ENCODE results near the gene ELP4.

ELP4 gene

GRCh38 chr11:31606893-31607292 is 97.3 kb downstream of the ELP4 start:
- Histone ChIP-seq H3K4me3 (ENCODE audit: low read length in 2 of 2) (no peak overlapping the region), H2BK12ac (ENCODE audit: low read length) (no peak overlapping the region), H3K4me1 (ENCODE audit: control insufficient read depth in 2 of 2, insufficient read depth in 1 of 2, low read depth in 1 of 2, low read length in 2 of 2) (peaks cover 0 to under 1% of the 10 kb centered on the region in 2 donors), H3K14ac (ENCODE audit: low read length) (no peak overlapping the region), H2BK120ac (ENCODE audit: low read depth, low read length) (no peak overlapping the region), H3K4me2 (ENCODE audit: insufficient read depth, low read length, poor library complexity, severe bottlenecking) (no peak overlapping the region), H2BK15ac (ENCODE audit: low read length) (no peak overlapping the region), H4K91ac (ENCODE audit: low read depth, low read length, poor library complexity) (no peak overlapping the region), H2BK5ac (ENCODE audit: low read length) (no peak overlapping the region), H3K9ac (ENCODE audit: low read depth, low read length, poor library complexity) (no peak overlapping the region), H2AFZ (ENCODE audit: low read length) (no peak overlapping the region), H3K27me3 (ENCODE audit: control insufficient read depth in 3 of 3, insufficient read depth in 3 of 3, low read depth in 1 of 3, low read length in 3 of 3) (no peaks in the 10 kb centered on the region), H3K18ac (ENCODE audit: low read length) (no peak overlapping the region), H3K9me3 (replicated peaks in 1 of 2; ENCODE audit: control insufficient read depth in 2 of 2, insufficient read depth in 1 of 2, low read depth in 1 of 2, low read length in 2 of 2) (no peaks in the 10 kb centered on the region), H2AK5ac (ENCODE audit: low read depth, low read length) (no peak overlapping the region), H3K4ac (ENCODE audit: low read length) (no peak overlapping the region), H3K36me3 (replicated peaks in 1 of 2; ENCODE audit: control insufficient read depth in 2 of 2, insufficient read depth in 2 of 2, low read length in 2 of 2) (no peaks in the 10 kb centered on the region), H4K8ac (ENCODE audit: low read depth, low read length) (no peak overlapping the region), H3K27ac (replicated peaks; ENCODE audit: low read length) (no peak overlapping the region), H3K79me1 (ENCODE audit: low read depth, low read length) (no peaks in the 10 kb centered on the region), H3K23ac (ENCODE audit: low read depth, low read length, poor library complexity) (no peak overlapping the region)
- DNase-seq (ENCODE audit: low spot score): no peak
- no CpG with 5 or more reads among the region's 2 CpGs for WGBS, 2 donors (ENCODE audit: extremely low coverage in 2 of 2, insufficient read length in 2 of 2, insufficient replicate concordance in 1 of 2)

GRCh38 chr11:31607914-31608313 is 98.3 kb downstream of the ELP4 start:
- Histone ChIP-seq H3K4me3 (ENCODE audit: low read length in 2 of 2) (no peak overlapping the region), H3K4me2 (ENCODE audit: insufficient read depth, low read length, poor library complexity, severe bottlenecking) (no peak overlapping the region), H3K4ac (ENCODE audit: low read length) (no peak overlapping the region), H2BK120ac (ENCODE audit: low read depth, low read length) (no peak overlapping the region), H2AK5ac (ENCODE audit: low read depth, low read length) (no peak overlapping the region), H2BK5ac (ENCODE audit: low read length) (no peak overlapping the region), H3K27ac (replicated peaks; ENCODE audit: low read length) (no peak overlapping the region), H3K79me1 (ENCODE audit: low read depth, low read length) (no peaks in the 10 kb centered on the region), H2BK12ac (ENCODE audit: low read length) (no peak overlapping the region), H4K8ac (ENCODE audit: low read depth, low read length) (no peak overlapping the region), H3K27me3 (ENCODE audit: control insufficient read depth in 3 of 3, insufficient read depth in 3 of 3, low read depth in 1 of 3, low read length in 3 of 3) (no peaks in the 10 kb centered on the region), H3K36me3 (replicated peaks in 1 of 2; ENCODE audit: control insufficient read depth in 2 of 2, insufficient read depth in 2 of 2, low read length in 2 of 2) (no peaks in the 10 kb centered on the region), H4K91ac (ENCODE audit: low read depth, low read length, poor library complexity) (no peak overlapping the region), H2BK15ac (ENCODE audit: low read length) (no peak overlapping the region), H3K9me3 (replicated peaks in 1 of 2; ENCODE audit: control insufficient read depth in 2 of 2, insufficient read depth in 1 of 2, low read depth in 1 of 2, low read length in 2 of 2) (no peaks in the 10 kb centered on the region), H3K14ac (ENCODE audit: low read length) (no peak overlapping the region), H3K18ac (ENCODE audit: low read length) (no peak overlapping the region), H3K23ac (ENCODE audit: low read depth, low read length, poor library complexity) (no peak overlapping the region), H3K4me1 (ENCODE audit: control insufficient read depth in 2 of 2, insufficient read depth in 1 of 2, low read depth in 1 of 2, low read length in 2 of 2) (no peaks in the 10 kb centered on the region), H2AFZ (ENCODE audit: low read length) (no peak overlapping the region), H3K9ac (ENCODE audit: low read depth, low read length, poor library complexity) (no peak overlapping the region)
- WGBS, 2 donors (ENCODE audit: extremely low coverage in 2 of 2, insufficient read length in 2 of 2, insufficient replicate concordance in 1 of 2): no CpG with 5 or more reads among the region's 3 CpGs
- DNase-seq (ENCODE audit: low spot score): no peak

GRCh38 chr11:31608995-31609394 is 99.4 kb downstream of the ELP4 start:
- H2BK120ac ChIP-seq (ENCODE audit: low read depth, low read length): no peak overlapping the region
- H4K91ac ChIP-seq (ENCODE audit: low read depth, low read length, poor library complexity): no peak overlapping the region
- no peaks in the 10 kb centered on the region for H3K27me3 ChIP-seq (ENCODE audit: control insufficient read depth in 3 of 3, insufficient read depth in 3 of 3, low read depth in 1 of 3, low read length in 3 of 3)
- no peak overlapping the region for H3K4me2 ChIP-seq (ENCODE audit: insufficient read depth, low read length, poor library complexity, severe bottlenecking)
- no peak overlapping the region for H3K14ac ChIP-seq (ENCODE audit: low read length)
- DNase-seq (ENCODE audit: low spot score): no peak
- H3K36me3 ChIP-seq (replicated peaks in 1 of 2; ENCODE audit: control insufficient read depth in 2 of 2, insufficient read depth in 2 of 2, low read length in 2 of 2): no peaks in the 10 kb centered on the region
- H2AFZ ChIP-seq (ENCODE audit: low read length): no peak overlapping the region
- no peaks in the 10 kb centered on the region for H3K4me1 ChIP-seq (ENCODE audit: control insufficient read depth in 2 of 2, insufficient read depth in 1 of 2, low read depth in 1 of 2, low read length in 2 of 2)
- no peak overlapping the region for H2BK12ac ChIP-seq (ENCODE audit: low read length)
- no peak overlapping the region for H4K8ac ChIP-seq (ENCODE audit: low read depth, low read length)
- no peak overlapping the region for H3K4me3 ChIP-seq (ENCODE audit: low read length in 2 of 2)
- no peaks in the 10 kb centered on the region for H3K79me1 ChIP-seq (ENCODE audit: low read depth, low read length)
- WGBS, 2 donors (ENCODE audit: extremely low coverage in 2 of 2, insufficient read length in 2 of 2, insufficient replicate concordance in 1 of 2): no CpG with 5 or more reads among the region's 8 CpGs
- H3K9ac ChIP-seq (ENCODE audit: low read depth, low read length, poor library complexity): no peak overlapping the region
- H3K9me3 ChIP-seq (replicated peaks in 1 of 2; ENCODE audit: control insufficient read depth in 2 of 2, insufficient read depth in 1 of 2, low read depth in 1 of 2, low read length in 2 of 2): no peaks in the 10 kb centered on the region
- H2BK15ac ChIP-seq (ENCODE audit: low read length): no peak overlapping the region
- no peak overlapping the region for H3K18ac ChIP-seq (ENCODE audit: low read length)
- H3K27ac ChIP-seq (replicated peaks; ENCODE audit: low read length): no peak overlapping the region
- no peak overlapping the region for H3K4ac ChIP-seq (ENCODE audit: low read length)
- H2AK5ac ChIP-seq (ENCODE audit: low read depth, low read length): no peak overlapping the region
- H2BK5ac ChIP-seq (ENCODE audit: low read length): no peak overlapping the region
- H3K23ac ChIP-seq (ENCODE audit: low read depth, low read length, poor library complexity): no peak overlapping the region

GRCh38 chr11:31610544-31610943 is 101.0 kb downstream of the ELP4 start:
- H3K79me1 ChIP-seq (ENCODE audit: low read depth, low read length): no peaks in the 10 kb centered on the region
- H3K9ac ChIP-seq (ENCODE audit: low read depth, low read length, poor library complexity): no peak overlapping the region
- no peak overlapping the region for H2BK15ac ChIP-seq (ENCODE audit: low read length)
- H2BK5ac ChIP-seq (ENCODE audit: low read length): no peak overlapping the region
- H3K27ac ChIP-seq (replicated peaks; ENCODE audit: low read length): no peak overlapping the region
- H3K23ac ChIP-seq (ENCODE audit: low read depth, low read length, poor library complexity): no peak overlapping the region
- no peaks in the 10 kb centered on the region for H3K4me1 ChIP-seq (ENCODE audit: control insufficient read depth in 2 of 2, insufficient read depth in 1 of 2, low read depth in 1 of 2, low read length in 2 of 2)
- DNase-seq (ENCODE audit: low spot score): no peak
- no peak overlapping the region for H3K4ac ChIP-seq (ENCODE audit: low read length)
- H3K18ac ChIP-seq (ENCODE audit: low read length): no peak overlapping the region
- no peak overlapping the region for H2AK5ac ChIP-seq (ENCODE audit: low read depth, low read length)
- H3K27me3 ChIP-seq (ENCODE audit: control insufficient read depth in 3 of 3, insufficient read depth in 3 of 3, low read depth in 1 of 3, low read length in 3 of 3): no peaks in the 10 kb centered on the region
- no peak overlapping the region for H2BK120ac ChIP-seq (ENCODE audit: low read depth, low read length)
- no peak overlapping the region for H4K8ac ChIP-seq (ENCODE audit: low read depth, low read length)
- H2AFZ ChIP-seq (ENCODE audit: low read length): no peak overlapping the region
- no peak overlapping the region for H2BK12ac ChIP-seq (ENCODE audit: low read length)
- H3K36me3 ChIP-seq (replicated peaks in 1 of 2; ENCODE audit: control insufficient read depth in 2 of 2, insufficient read depth in 2 of 2, low read length in 2 of 2): no peaks in the 10 kb centered on the region
- H3K4me2 ChIP-seq (ENCODE audit: insufficient read depth, low read length, poor library complexity, severe bottlenecking): no peak overlapping the region
- H4K91ac ChIP-seq (ENCODE audit: low read depth, low read length, poor library complexity): no peak overlapping the region
- no peak overlapping the region for H3K14ac ChIP-seq (ENCODE audit: low read length)
- H3K9me3 ChIP-seq (replicated peaks in 1 of 2; ENCODE audit: control insufficient read depth in 2 of 2, insufficient read depth in 1 of 2, low read depth in 1 of 2, low read length in 2 of 2): no peaks in the 10 kb centered on the region
- no peak overlapping the region for H3K4me3 ChIP-seq (ENCODE audit: low read length in 2 of 2)
